HL-60 (cell line): ENCODE data around the gene GRIK2.

Source experiments
- GABPA ChIP-seq: IDR thresholded peaks from 2 replicates; pipeline ENCODE4 v1.6.1; 2012; ENCODE audit warnings: low read depth
- POLR2AphosphoS5 ChIP-seq: IDR thresholded peaks from 2 replicates; pipeline ENCODE4 v1.6.1; 2012; ENCODE audit warnings: low read depth
- TF ChIP-seq, protein P1 (sequence below): IDR thresholded peaks from one replicate; pipeline ENCODE4 v1.5.1; 2011; ENCODE audit warnings: low read length, control low read depth, inconsistent platforms; ENCODE audit not compliant: insufficient read depth

DNA sequence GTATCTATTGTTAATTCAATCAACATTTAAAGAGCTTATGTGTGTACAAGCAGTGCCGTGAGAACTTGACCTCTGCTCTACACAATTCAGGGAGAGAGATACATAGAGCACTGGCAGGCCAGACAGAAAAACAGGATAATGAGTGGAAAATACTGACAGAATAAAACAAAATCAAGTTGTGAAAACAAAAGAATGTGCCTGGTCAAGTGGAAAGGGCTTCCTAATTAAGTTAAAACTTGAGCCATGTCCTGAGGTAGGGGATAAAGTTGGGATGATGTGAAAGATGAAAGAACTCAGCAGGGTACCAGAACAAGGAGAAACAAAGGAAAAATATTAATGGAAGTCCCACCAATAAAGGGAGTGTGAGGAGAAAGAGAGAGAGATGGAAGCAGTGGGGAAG is 672.8 kb downstream of the GRIK2 start:
- TF ChIP-seq POLR2AphosphoS5 (no peak), GABPA (no peak)
- TF ChIP-seq, protein P1, sequence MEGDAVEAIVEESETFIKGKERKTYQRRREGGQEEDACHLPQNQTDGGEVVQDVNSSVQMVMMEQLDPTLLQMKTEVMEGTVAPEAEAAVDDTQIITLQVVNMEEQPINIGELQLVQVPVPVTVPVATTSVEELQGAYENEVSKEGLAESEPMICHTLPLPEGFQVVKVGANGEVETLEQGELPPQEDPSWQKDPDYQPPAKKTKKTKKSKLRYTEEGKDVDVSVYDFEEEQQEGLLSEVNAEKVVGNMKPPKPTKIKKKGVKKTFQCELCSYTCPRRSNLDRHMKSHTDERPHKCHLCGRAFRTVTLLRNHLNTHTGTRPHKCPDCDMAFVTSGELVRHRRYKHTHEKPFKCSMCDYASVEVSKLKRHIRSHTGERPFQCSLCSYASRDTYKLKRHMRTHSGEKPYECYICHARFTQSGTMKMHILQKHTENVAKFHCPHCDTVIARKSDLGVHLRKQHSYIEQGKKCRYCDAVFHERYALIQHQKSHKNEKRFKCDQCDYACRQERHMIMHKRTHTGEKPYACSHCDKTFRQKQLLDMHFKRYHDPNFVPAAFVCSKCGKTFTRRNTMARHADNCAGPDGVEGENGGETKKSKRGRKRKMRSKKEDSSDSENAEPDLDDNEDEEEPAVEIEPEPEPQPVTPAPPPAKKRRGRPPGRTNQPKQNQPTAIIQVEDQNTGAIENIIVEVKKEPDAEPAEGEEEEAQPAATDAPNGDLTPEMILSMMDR: no peak
